ENCODE data around the gene HNRNPA1.

- TF ChIP-seq CTCF (IDR thresholded peaks at IDR 0.05) = no peak
- no peak for TF ChIP-seq FOXJ3 (CRISPR knock-in tag; IDR thresholded peaks at IDR 0.05; ENCODE audit: borderline replicate concordance)
- TF ChIP-seq TCF7 (CRISPR knock-in tag; IDR thresholded peaks at IDR 0.05; ENCODE audit: low read depth) = no peak
- no peak for TF ChIP-seq ATF3 (CRISPR knock-in tag; conservative IDR thresholded peaks at IDR 0.05)
- TF ChIP-seq, protein P1, sequence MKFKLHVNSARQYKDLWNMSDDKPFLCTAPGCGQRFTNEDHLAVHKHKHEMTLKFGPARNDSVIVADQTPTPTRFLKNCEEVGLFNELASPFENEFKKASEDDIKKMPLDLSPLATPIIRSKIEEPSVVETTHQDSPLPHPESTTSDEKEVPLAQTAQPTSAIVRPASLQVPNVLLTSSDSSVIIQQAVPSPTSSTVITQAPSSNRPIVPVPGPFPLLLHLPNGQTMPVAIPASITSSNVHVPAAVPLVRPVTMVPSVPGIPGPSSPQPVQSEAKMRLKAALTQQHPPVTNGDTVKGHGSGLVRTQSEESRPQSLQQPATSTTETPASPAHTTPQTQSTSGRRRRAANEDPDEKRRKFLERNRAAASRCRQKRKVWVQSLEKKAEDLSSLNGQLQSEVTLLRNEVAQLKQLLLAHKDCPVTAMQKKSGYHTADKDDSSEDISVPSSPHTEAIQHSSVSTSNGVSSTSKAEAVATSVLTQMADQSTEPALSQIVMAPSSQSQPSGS (CRISPR knock-in tag; IDR thresholded peaks at IDR 0.05; ENCODE audit: borderline replicate concordance, low read depth) = no peak
- no peak for TF ChIP-seq CBFB (CRISPR knock-in tag; IDR thresholded peaks at IDR 0.05; ENCODE audit: low read depth)
- TF ChIP-seq NR2C2 (CRISPR knock-in tag; IDR thresholded peaks at IDR 0.05) = no peak
Observed at GRCh38 chr12:54321363-54321762, 40.8 kb downstream of the HNRNPA1 start.

All from WTC11 (cell line).